HepG2 (cell line): ENCODE measurements around the gene CCDC148. TPM values are rescaled to one million over a fixed set of nuclear protein-coding genes. Genes with fewer than 3 reads are reported as not detected.
A peak's percentile ranks its signal among the peaks of the same experiment; 100 is the strongest.

Source experiments
- BHLHE40 ChIP-seq: IDR thresholded peaks from 2 replicates; pipeline ENCODE4 v1.6.1; 2011; ENCODE audit warnings: low read length, improper control_type of control experiment
- CREM ChIP-seq, 2 experiments: sonication (generic) in 1 of 2; formaldehyde crosslinking in 1 of 2; IDR thresholded peaks; 2 replicates each; pipeline versions ENCODE4 v1.4.0 to v1.6.1; 2016 to 2020; ENCODE audit warnings: antibody characterized with exemption in 1 of 2, mild to moderate bottlenecking in 1 of 2, missing genetic modification reagents in 1 of 2
- HIVEP1 ChIP-seq: sonication (generic); formaldehyde crosslinking; IDR thresholded peaks from 2 replicates; pipeline ENCODE4 v1.4.0; 2020; ENCODE audit warnings: mild to moderate bottlenecking, missing genetic modification reagents
- HMG20A ChIP-seq: IDR thresholded peaks from 2 replicates; pipeline ENCODE4 v1.6.1; 2016; ENCODE audit warnings: borderline replicate concordance
- KLF12 ChIP-seq: sonication (generic); formaldehyde crosslinking; IDR thresholded peaks from 2 replicates; pipeline ENCODE4 v1.4.0; 2020; ENCODE audit warnings: missing genetic modification reagents, borderline replicate concordance
- PHB2 ChIP-seq: fragments of 450-650 bp; IDR thresholded peaks from 2 replicates; pipeline ENCODE4 v1.6.1; 2018; ENCODE audit not compliant: partially characterized antibody
- PHF21A ChIP-seq: sonication (generic); formaldehyde crosslinking; IDR thresholded peaks from 2 replicates; pipeline ENCODE4 v1.5.0; 2020; ENCODE audit warnings: mild to moderate bottlenecking, missing genetic modification reagents
- PRPF4 ChIP-seq: fragments of 200-400 bp; formaldehyde crosslinking; IDR thresholded peaks from 2 replicates; pipeline ENCODE4 v1.6.1; 2016; ENCODE audit warnings: low read length, low read depth; ENCODE audit not compliant: poor library complexity, severe bottlenecking
- SNAPC2 ChIP-seq: sonication (generic); formaldehyde crosslinking; IDR thresholded peaks from 2 replicates; pipeline ENCODE4 v1.8.1; 2022; ENCODE audit warnings: mild to moderate bottlenecking, missing genetic modification reagents
- SUZ12 ChIP-seq: fragments of 150-350 bp; IDR thresholded peaks from 2 replicates; pipeline ENCODE4 v1.6.1; 2014; ENCODE audit warnings: low read depth, low read length
- ZNF557 ChIP-seq: sonication (generic); formaldehyde crosslinking; IDR thresholded peaks from 2 replicates; pipeline ENCODE4 v1.4.0; 2020; ENCODE audit warnings: missing genetic modification reagents
- ZNF577 ChIP-seq: sonication (generic); formaldehyde crosslinking; IDR thresholded peaks from 2 replicates; pipeline ENCODE4 v1.4.0; 2020; ENCODE audit warnings: mild to moderate bottlenecking, low read depth, missing genetic modification reagents, borderline replicate concordance
- polyA plus RNA-seq, 8 experiments: library from polyadenylated mRNA; depleted of rRNA in 3 of 8; stranded (reverse) in 7 of 8; unstranded in 1 of 8; fragments of >200 nt; fragmentation: Illumina TruSeq in 4 of 8; extraction: Trizol in 4 of 8; gene quantifications; 2 replicates each; pipeline versions ENCODE4 v1.2.1 to v1.2.3, GENCODE V29; 2011 to 2016; ENCODE audit warnings: low read depth in 4 of 8, missing spikeins in 1 of 8, mixed read lengths in 1 of 8; ENCODE audit not compliant: insufficient read depth in 1 of 8
- total RNA-seq, 5 experiments: library from RNA; depleted of rRNA; stranded (reverse); fragments of >200 nt; fragmentation: Illumina TruSeq; extraction: Trizol; gene quantifications; 2 replicates each; pipeline ENCODE4 v1.2.3, GENCODE V29; 2016; ENCODE audit warnings: low read depth in 1 of 5
- TF ChIP-seq, protein P1 (sequence below), 2 experiments: sonication (generic) in 1 of 2; formaldehyde crosslinking in 1 of 2; IDR thresholded peaks; 2 replicates each; pipeline versions ENCODE4 v1.6.1 to v1.9.0; 2014 to 2022; ENCODE audit warnings: antibody characterized with exemption in 1 of 2, borderline replicate concordance in 1 of 2, inconsistent platforms in 1 of 2, low read depth in 1 of 2, missing genetic modification reagents in 1 of 2
- TF ChIP-seq, protein P2 (sequence below): sonication (generic); formaldehyde crosslinking; IDR thresholded peaks from 2 replicates; pipeline ENCODE4 v1.4.0; 2020; ENCODE audit warnings: mild to moderate bottlenecking, missing genetic modification reagents
- TF ChIP-seq, protein P3 (sequence below): sonication (generic); formaldehyde crosslinking; IDR thresholded peaks from 2 replicates; pipeline ENCODE4 v1.4.0; 2020; ENCODE audit warnings: missing genetic modification reagents, low read depth, mild to moderate bottlenecking, borderline replicate concordance

Gene CCDC148
- total and polyA plus RNA-seq, 2 of the 13 experiments (the other 11 are each of a cell fraction or from before 2014, with no cell fraction given), result 0.30 to 0.49 TPM

DNA sequence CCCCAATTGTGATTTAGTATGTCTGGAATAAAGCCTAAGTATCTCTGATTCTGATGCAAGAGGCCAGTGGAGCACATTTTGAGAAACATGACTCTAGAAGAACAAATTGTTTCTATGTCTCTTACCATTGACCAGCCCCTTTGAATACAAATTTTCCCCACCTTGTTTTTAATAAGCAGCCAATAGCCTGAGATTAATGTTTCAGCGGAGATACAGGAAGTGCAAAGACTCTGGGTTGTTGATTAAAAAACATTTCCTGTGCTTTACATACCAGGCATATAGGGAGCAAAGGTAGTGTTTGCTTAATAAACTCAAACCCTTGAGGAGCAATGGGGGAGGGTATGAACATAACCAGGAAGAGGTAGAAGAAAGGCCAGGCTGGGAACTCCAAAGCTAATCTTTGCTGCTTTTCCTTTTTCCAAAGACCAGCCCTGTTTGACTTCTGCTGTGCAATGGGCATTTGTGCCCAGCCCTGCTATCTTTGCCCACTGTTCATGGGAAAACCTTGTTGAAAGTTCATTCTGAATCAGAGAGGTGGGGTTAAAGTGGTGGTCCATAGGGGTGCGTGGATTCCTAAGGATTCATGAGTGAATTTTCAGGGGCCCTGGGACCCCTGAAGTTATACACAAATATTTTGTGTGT lies 325.6 kb downstream of the CCDC148 start (continued):
- TF ChIP-seq PHB2 (no peak), CREM (IDR thresholded peaks at IDR 0.05) (peak; percentile 91), CREM (CRISPR knock-in tag; IDR thresholded peaks at IDR 0.05) (no peak), KLF12 (CRISPR knock-in tag) (no peak), PRPF4 (peak; percentile 60), SNAPC2 (CRISPR knock-in tag) (no peak), HIVEP1 (CRISPR knock-in tag) (no peak), BHLHE40 (no peak), ZNF577 (CRISPR knock-in tag) (no peak), SUZ12 (no peak), ZNF557 (no peak; the same call in 1 of the 2 replicates), PHF21A (CRISPR knock-in tag) (peak; percentile 80), HMG20A (CRISPR knock-in tag) (peak; percentile 95)
- TF ChIP-seq, protein P1, sequence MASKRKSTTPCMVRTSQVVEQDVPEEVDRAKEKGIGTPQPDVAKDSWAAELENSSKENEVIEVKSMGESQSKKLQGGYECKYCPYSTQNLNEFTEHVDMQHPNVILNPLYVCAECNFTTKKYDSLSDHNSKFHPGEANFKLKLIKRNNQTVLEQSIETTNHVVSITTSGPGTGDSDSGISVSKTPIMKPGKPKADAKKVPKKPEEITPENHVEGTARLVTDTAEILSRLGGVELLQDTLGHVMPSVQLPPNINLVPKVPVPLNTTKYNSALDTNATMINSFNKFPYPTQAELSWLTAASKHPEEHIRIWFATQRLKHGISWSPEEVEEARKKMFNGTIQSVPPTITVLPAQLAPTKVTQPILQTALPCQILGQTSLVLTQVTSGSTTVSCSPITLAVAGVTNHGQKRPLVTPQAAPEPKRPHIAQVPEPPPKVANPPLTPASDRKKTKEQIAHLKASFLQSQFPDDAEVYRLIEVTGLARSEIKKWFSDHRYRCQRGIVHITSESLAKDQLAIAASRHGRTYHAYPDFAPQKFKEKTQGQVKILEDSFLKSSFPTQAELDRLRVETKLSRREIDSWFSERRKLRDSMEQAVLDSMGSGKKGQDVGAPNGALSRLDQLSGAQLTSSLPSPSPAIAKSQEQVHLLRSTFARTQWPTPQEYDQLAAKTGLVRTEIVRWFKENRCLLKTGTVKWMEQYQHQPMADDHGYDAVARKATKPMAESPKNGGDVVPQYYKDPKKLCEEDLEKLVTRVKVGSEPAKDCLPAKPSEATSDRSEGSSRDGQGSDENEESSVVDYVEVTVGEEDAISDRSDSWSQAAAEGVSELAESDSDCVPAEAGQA (IDR thresholded peaks at IDR 0.05; ENCODE audit: low read depth), result no peak
- TF ChIP-seq, protein P1 (CRISPR knock-in tag; IDR thresholded peaks at IDR 0.05; ENCODE audit: borderline replicate concordance), result peak; percentile 73; the same call in 1 of the 2 replicates
- TF ChIP-seq, protein P2, sequence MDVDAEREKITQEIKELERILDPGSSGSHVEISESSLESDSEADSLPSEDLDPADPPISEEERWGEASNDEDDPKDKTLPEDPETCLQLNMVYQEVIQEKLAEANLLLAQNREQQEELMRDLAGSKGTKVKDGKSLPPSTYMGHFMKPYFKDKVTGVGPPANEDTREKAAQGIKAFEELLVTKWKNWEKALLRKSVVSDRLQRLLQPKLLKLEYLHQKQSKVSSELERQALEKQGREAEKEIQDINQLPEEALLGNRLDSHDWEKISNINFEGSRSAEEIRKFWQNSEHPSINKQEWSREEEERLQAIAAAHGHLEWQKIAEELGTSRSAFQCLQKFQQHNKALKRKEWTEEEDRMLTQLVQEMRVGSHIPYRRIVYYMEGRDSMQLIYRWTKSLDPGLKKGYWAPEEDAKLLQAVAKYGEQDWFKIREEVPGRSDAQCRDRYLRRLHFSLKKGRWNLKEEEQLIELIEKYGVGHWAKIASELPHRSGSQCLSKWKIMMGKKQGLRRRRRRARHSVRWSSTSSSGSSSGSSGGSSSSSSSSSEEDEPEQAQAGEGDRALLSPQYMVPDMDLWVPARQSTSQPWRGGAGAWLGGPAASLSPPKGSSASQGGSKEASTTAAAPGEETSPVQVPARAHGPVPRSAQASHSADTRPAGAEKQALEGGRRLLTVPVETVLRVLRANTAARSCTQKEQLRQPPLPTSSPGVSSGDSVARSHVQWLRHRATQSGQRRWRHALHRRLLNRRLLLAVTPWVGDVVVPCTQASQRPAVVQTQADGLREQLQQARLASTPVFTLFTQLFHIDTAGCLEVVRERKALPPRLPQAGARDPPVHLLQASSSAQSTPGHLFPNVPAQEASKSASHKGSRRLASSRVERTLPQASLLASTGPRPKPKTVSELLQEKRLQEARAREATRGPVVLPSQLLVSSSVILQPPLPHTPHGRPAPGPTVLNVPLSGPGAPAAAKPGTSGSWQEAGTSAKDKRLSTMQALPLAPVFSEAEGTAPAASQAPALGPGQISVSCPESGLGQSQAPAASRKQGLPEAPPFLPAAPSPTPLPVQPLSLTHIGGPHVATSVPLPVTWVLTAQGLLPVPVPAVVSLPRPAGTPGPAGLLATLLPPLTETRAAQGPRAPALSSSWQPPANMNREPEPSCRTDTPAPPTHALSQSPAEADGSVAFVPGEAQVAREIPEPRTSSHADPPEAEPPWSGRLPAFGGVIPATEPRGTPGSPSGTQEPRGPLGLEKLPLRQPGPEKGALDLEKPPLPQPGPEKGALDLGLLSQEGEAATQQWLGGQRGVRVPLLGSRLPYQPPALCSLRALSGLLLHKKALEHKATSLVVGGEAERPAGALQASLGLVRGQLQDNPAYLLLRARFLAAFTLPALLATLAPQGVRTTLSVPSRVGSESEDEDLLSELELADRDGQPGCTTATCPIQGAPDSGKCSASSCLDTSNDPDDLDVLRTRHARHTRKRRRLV, result no peak
- TF ChIP-seq, protein P3, sequence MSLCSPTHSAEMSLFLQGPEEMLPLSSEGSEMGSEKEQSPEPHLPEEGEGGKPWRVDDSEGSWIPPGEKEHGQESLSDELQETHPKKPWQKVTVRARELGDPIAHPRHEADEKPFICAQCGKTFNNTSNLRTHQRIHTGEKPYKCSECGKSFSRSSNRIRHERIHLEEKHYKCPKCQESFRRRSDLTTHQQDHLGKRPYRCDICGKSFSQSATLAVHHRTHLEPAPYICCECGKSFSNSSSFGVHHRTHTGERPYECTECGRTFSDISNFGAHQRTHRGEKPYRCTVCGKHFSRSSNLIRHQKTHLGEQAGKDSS (CRISPR knock-in tag), result no peak
